ENCODE measurements around the gene SOCS1.
"Not testable (repeated sequence)": the region's sequence is repeated elsewhere in the genome, so short reads cannot be mapped to it uniquely, and the experiment has no call there.

Gene SOCS1

GRCh38 chr16:11224096-11224893 lies 31.7 kb downstream of the SOCS1 start:
- DNase-seq: peak; percentile 27

GRCh38 chr16:11220507-11220906 lies 35.5 kb downstream of the SOCS1 start:
- not testable (repeated sequence) for DNase-seq

- no peak for DNase-seq
These were observed 36.8 kb downstream of the SOCS1 start for GRCh38 chr16:11219178-11219577.

GRCh38 chr16:11218604-11218962 lies 37.4 kb downstream of the SOCS1 start:
- DNase-seq: no peak

DNA sequence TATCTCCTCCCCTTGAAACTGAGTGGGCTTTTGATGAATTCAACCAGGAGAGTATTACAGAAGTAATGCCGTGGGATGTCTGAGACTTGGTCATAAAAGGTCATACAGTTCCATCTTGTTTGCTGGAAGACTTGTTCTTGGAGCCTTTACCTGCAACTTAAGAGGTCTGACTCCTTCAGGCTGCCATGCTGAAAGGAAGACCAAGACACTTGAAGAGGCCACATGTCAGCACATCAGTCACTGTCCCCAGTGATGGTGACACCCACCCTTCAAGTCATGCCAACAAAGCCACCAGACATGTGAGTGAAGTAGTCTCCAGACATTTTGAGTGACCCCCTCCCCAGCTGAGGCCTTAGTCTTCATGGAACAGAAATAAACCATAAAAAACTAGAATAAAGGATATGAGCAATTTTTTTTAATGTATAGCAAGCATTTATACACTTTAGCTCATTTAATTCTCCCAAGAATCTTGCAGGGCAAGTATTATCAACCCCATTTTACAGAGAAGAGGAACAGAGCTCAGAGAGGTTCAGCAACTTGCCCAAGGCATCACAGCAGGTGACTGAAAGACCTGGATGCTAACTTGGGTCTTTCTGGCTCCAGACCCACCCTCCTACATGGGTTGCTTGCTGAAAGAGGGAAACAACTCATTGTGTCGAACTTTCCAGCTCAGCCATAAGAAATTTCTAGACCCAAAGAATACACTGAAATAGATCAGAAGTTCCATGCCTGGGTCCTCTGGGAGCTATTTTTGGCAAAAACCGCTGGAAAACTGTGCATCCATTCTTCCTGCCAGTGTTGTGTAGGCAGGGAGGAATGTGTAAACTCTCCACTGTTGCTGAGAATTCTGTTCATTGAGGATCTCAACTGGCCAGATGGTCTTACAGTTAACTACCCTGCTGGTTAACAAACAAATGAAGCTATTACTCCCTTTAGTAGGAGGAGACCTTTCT lies 38.1 kb downstream of the SOCS1 start:
- DNase-seq: no peak

GRCh38 chr16:11215935-11216556 lies 40.0 kb downstream of the SOCS1 start:
- DNase-seq: no peak

- DNase-seq: no peak
These were observed 42.2 kb downstream of the SOCS1 start for GRCh38 chr16:11213799-11214198.

GRCh38 chr16:11213373-11213772 lies 42.6 kb downstream of the SOCS1 start:
- no peak for DNase-seq

- DNase-seq: no peak
These were observed 43.2 kb downstream of the SOCS1 start for GRCh38 chr16:11212798-11213196.

- DNase-seq: no peak
These were observed 43.8 kb downstream of the SOCS1 start for GRCh38 chr16:11211977-11212797.

DNA sequence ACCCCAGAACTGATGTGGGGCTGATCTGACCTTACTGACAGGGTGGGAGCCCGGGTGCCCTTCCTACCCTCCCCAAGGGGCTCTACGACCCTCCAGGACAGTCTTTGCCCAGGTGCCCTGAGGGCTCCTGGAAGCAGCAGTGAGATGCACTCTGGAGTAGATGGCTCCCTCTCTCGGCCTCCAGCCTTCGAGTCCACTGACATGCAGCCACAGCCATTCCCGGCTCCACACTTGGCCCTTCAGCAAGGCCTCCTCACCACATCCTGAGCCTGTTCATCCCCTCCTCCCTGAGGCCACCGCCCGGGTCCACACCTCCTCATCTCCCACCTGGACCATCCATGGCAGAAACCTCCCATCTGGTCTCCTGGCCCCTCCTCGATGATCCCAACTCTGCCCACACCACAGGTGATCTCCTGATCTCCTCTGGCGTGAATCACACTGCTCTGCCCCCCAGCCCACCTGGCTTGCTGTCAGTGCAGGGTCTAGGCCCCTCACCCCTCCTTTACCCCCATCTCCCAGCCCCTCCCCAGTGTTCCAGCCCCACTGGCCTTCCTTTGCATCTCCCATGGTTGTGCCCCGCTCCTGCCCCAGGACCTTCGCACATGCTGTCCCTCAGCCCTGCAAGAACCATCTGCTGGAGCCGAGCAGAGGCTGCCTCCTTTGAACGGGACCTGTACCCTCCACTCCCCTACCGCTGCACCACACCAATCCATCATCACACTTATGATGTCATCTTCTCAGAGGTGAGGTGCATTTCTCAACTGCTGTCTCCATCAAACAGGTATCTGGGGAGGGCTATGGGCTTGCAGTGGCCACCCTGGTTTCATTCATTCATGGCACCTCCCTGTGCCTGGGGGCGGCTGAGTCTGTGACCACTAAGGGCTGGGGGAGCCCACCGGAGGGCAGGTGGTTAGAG lies 44.7 kb downstream of the SOCS1 start:
- no peak for DNase-seq

GRCh38 chr16:11210260-11210659 lies 45.7 kb downstream of the SOCS1 start:
- no peak for DNase-seq

- no peak for DNase-seq
These were observed 46.9 kb downstream of the SOCS1 start for GRCh38 chr16:11208916-11209665.

DNA sequence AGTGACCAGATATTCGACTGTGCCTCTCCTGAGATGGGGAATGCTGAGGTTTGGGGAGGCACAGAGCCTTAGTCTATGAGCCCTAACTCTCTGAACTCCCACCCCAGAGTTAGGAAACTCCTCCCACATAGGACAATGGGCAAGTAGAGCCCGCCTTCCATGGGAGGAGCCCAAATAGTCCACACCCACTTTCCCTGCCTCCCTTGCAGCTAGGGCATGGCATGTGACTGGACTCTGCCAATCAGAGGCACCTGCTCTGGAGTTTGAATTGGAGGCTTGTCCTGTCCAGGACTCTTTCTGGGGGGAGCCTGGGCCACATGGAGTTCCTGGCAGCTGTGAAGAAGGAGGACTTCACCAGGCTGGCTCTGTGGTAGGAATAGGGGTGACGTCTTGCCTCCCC lies 48.4 kb downstream of the SOCS1 start:
- DNase-seq: no peak

- no peak for DNase-seq
These were observed 50.0 kb downstream of the SOCS1 start for GRCh38 chr16:11205754-11206581.

DNA sequence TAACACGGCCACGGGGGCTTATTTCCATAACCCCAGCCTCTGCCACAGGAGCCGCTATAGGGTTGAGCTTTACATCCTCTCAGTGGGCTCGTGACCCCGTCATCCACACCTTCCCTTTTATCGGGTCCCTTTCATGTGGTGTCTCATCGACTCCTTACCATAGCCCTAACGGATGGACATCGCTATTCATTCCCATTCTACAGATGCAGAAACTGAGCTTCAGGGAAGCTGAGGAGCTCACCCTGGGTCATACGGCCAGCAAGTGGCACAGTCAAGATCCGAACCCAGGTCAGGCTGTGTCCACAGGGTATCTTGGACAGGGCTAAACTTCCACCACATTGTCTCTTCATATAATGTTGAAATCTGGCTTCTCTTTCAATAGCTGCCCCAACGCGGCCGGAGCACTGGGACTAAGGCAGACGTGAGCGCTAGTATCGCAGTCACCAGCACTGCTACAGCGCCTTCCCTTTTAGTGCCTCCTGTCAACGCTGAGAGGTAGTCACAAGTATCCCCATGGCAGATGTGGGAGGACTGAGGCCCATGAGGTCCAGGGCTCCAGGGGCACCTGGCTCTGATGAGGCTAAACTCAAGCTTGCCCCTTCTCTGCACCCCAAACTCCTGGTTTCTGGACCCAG lies 50.8 kb downstream of the SOCS1 start:
- DNase-seq: no peak

GRCh38 chr16:11204513-11205047 lies 51.4 kb downstream of the SOCS1 start:
- DNase-seq: no peak
